Neural crest cell (in vitro differentiated cells): ENCODE measurements around the gene FANCL. TPM values are rescaled to one million over a fixed set of nuclear protein-coding genes. Genes with fewer than 3 reads are reported as not detected.
"Not testable (repeated sequence)": the region's sequence is repeated elsewhere in the genome, so short reads cannot be mapped to it uniquely, and the experiment has no call there.

Experiments used
- DNase-seq: peaks from one replicate; pipeline ENCODE4 v3.0.0; 2021; ENCODE audit warnings: low read depth, mixed read lengths, low spot score
- H3K27ac Mint-ChIP-seq: one replicate; pipeline ENCODE4 v1.8.0; 2021; ENCODE audit warnings: mild to moderate bottlenecking, mixed read lengths; ENCODE audit not compliant: unreplicated experiment
- H3K27me3 Mint-ChIP-seq: 2 replicates; pipeline ENCODE4 v1.8.0; 2021; ENCODE audit warnings: low read depth, mild to moderate bottlenecking, mixed read lengths
- H3K36me3 Mint-ChIP-seq: 2 replicates; pipeline ENCODE4 v1.8.0; 2021; ENCODE audit warnings: low read depth, mild to moderate bottlenecking, mixed read lengths
- H3K4me1 Mint-ChIP-seq: 2 replicates; pipeline ENCODE4 v1.8.0; 2021; ENCODE audit warnings: mixed read lengths
- H3K4me3 Mint-ChIP-seq: one replicate; pipeline ENCODE4 v1.8.0; 2021; ENCODE audit warnings: mild to moderate bottlenecking, mixed read lengths
- H3K9me3 Mint-ChIP-seq: 2 replicates; pipeline ENCODE4 v1.8.0; 2021; ENCODE audit warnings: mixed read lengths
- long read RNA-seq: library from polyadenylated mRNA; unstranded; transcript quantifications from one replicate; pipeline ENCODE4 v2.0.0, GENCODE V29; 2020
- total RNA-seq: library from RNA; stranded (reverse); gene quantifications from 2 replicates; pipeline ENCODE4 v1.2.1, GENCODE V29; 2021
- TF ChIP-seq, protein P1 (sequence below): fragments of 200-600 bp; sonication (generic); conservative IDR thresholded peaks from 2 replicates; pipeline ENCODE4 v1.5.0; 2021; ENCODE audit warnings: antibody characterized with exemption, mild to moderate bottlenecking

FANCL gene
- total RNA-seq: 39.4 and 43.4 TPM in 2 replicates
- long read RNA-seq, transcript FANCL-201 (14 exons, 1,683 nt): major isoform, 138 of 215 reads
- long read RNA-seq, transcript FANCL-202 (14 exons, 1,698 nt): minor isoform, 28 of 215 reads
- long read RNA-seq, partial matches to known transcripts: 7 of 215 reads
- long read RNA-seq, other reads (novel, unspliced or antisense): 40 of 215 reads

GRCh38 chr2:58240670-58241545, at the start of gene FANCL:
Gene FANCL (minus strand): TSS chr2:58241325. CDS start chr2:58241313, 12 bp downstream.
- TF ChIP-seq, protein P1, sequence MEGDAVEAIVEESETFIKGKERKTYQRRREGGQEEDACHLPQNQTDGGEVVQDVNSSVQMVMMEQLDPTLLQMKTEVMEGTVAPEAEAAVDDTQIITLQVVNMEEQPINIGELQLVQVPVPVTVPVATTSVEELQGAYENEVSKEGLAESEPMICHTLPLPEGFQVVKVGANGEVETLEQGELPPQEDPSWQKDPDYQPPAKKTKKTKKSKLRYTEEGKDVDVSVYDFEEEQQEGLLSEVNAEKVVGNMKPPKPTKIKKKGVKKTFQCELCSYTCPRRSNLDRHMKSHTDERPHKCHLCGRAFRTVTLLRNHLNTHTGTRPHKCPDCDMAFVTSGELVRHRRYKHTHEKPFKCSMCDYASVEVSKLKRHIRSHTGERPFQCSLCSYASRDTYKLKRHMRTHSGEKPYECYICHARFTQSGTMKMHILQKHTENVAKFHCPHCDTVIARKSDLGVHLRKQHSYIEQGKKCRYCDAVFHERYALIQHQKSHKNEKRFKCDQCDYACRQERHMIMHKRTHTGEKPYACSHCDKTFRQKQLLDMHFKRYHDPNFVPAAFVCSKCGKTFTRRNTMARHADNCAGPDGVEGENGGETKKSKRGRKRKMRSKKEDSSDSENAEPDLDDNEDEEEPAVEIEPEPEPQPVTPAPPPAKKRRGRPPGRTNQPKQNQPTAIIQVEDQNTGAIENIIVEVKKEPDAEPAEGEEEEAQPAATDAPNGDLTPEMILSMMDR: no peak
- Mint-ChIP-seq H3K27ac (peak within 1 kb of the TSS; percentile 100), H3K4me1 (peaks cover 36% of the 10 kb centered on the region), H3K36me3 (peaks cover 16% of the 10 kb centered on the region), H3K4me3 (peak within 1 kb of the TSS; percentile 98), H3K9me3 (peaks cover 7% of the 10 kb centered on the region), H3K27me3 (no peaks in the 10 kb centered on the region)
- peak; percentile 89 for DNase-seq

DNA sequence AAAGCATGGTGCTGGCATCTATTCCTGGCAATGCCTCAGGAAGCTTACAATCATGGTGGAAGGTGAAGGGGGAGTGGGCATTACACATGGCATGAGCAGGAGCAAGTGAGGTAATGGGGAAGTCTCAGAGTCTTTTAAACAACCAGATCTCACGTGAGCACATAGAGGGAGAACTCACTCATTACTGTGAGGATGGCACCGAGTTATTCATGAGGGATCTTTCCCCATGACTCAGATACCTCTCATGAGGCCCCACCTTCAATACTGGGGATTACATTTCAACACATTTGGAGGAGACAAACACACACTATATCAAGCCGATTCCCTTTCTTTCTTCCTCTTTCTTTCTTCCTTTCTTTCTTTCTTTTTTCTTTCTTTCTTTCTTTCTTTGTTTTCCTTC, 47.9 kb upstream of the FANCL start:
- Mint-ChIP-seq H3K4me3 (no peak overlapping the region), H3K9me3 (no peaks in the 10 kb centered on the region), H3K36me3 (no peaks in the 10 kb centered on the region), H3K27ac (no peak overlapping the region), H3K4me1 (no peaks in the 10 kb centered on the region), H3K27me3 (no peaks in the 10 kb centered on the region)
- TF ChIP-seq, protein P1: no peak
- no peak for DNase-seq

GRCh38 chr2:58283931-58284330, 42.8 kb upstream of the FANCL start:
- DNase-seq: no peak
- Mint-ChIP-seq H3K4me1 (no peaks in the 10 kb centered on the region), H3K36me3 (no peaks in the 10 kb centered on the region), H3K27ac (no peak overlapping the region), H3K9me3 (no peaks in the 10 kb centered on the region), H3K27me3 (no peaks in the 10 kb centered on the region), H3K4me3 (no peak overlapping the region)
- TF ChIP-seq, protein P1: no peak

DNA sequence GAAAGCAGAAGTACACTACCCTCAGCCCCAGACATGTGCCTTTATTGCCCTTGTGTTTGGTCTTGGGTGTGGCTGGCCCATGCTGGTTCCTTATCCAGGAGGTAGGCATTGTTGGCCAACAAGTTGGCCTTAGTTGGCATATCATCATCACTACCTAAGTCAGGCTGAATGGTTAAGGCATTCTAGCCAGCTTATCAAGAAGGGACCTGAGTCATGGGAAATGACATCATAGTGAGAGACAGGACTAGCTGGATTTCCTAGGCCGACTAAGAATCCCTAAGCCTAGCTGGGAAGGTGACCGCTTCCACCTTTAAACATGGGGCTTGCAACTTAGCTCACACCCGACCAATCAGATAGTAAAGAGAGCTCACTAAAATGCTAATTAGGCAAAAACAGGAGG, 34.0 kb upstream of the FANCL start:
- H3K27ac Mint-ChIP-seq, H3K36me3 Mint-ChIP-seq, DNase-seq, H3K27me3 Mint-ChIP-seq, H3K9me3 Mint-ChIP-seq, H3K4me3 Mint-ChIP-seq: not testable (repeated sequence)
- H3K4me1 Mint-ChIP-seq: peaks cover 15% of the 10 kb centered on the region

- Mint-ChIP-seq H3K4me1 (peaks cover 15% of the 10 kb centered on the region), H3K27me3 (no peaks in the 10 kb centered on the region), H3K36me3 (no peaks in the 10 kb centered on the region), H3K4me3 (peak overlapping the region; percentile 10), H3K27ac (peak overlapping the region; percentile 84), H3K9me3 (peaks cover 6% of the 10 kb centered on the region)
- no peak for DNase-seq
- TF ChIP-seq, protein P1: no peak
Observed at GRCh38 chr2:58271826-58272225, 30.7 kb upstream of the FANCL start.

- no peaks in the 10 kb centered on the region for H3K9me3 Mint-ChIP-seq
- TF ChIP-seq, protein P1: no peak
Observed at GRCh38 chr2:58268685-58269084, 27.6 kb upstream of the FANCL start.

More at GRCh38 chr2:58268685-58269084, 27.6 kb upstream of the FANCL start:
- Mint-ChIP-seq H3K4me3 (no peak overlapping the region), H3K36me3 (no peaks in the 10 kb centered on the region), H3K4me1 (peaks cover 15% of the 10 kb centered on the region), H3K27ac (no peak overlapping the region), H3K27me3 (no peaks in the 10 kb centered on the region)
- no peak for DNase-seq
